Mesothelial cell of epicardium (in vitro differentiated cells): Measurements from ENCODE around the gene DNM1L. TPM values are rescaled to one million over a fixed set of nuclear protein-coding genes. Genes with fewer than 3 reads are reported as not detected.

ENCODE experiments used
- DNase-seq, 2 experiments: peaks; one replicate each; pipeline ENCODE4 v3.0.0; 2021; ENCODE audit warnings: low spot score in 2 of 2; ENCODE audit not compliant: unreplicated experiment in 2 of 2
- H3K27ac Mint-ChIP-seq: 2 replicates; pipeline ENCODE4 v1.8.0; 2021; ENCODE audit warnings: mixed read lengths
- H3K27me3 Mint-ChIP-seq: 2 replicates; pipeline ENCODE4 v1.8.0; 2021; ENCODE audit warnings: low read depth, mixed read lengths
- H3K36me3 Mint-ChIP-seq: 2 replicates; pipeline ENCODE4 v1.8.0; 2021; ENCODE audit warnings: mixed read lengths
- H3K4me1 Mint-ChIP-seq: 2 replicates; pipeline ENCODE4 v1.8.0; 2021; ENCODE audit warnings: mixed read lengths
- H3K4me3 Mint-ChIP-seq: 2 replicates; pipeline ENCODE4 v1.8.0; 2021; ENCODE audit warnings: mild to moderate bottlenecking, moderate library complexity, mixed read lengths
- H3K9me3 Mint-ChIP-seq: 2 replicates; pipeline ENCODE4 v1.8.0; 2021; ENCODE audit warnings: mixed read lengths
- CTCF ChIP-seq: fragments of 200-600 bp; sonication (generic); IDR thresholded peaks from one replicate; pipeline ENCODE4 v1.5.0; 2021; ENCODE audit warnings: antibody characterized with exemption; ENCODE audit not compliant: unreplicated experiment
- total RNA-seq: library from RNA; stranded (reverse); gene quantifications from 3 replicates; pipeline ENCODE4 v1.2.1, GENCODE V29; 2021

DNM1L gene
- total RNA-seq, 1 donor from 2014 or later = 86.9 TPM

DNA sequence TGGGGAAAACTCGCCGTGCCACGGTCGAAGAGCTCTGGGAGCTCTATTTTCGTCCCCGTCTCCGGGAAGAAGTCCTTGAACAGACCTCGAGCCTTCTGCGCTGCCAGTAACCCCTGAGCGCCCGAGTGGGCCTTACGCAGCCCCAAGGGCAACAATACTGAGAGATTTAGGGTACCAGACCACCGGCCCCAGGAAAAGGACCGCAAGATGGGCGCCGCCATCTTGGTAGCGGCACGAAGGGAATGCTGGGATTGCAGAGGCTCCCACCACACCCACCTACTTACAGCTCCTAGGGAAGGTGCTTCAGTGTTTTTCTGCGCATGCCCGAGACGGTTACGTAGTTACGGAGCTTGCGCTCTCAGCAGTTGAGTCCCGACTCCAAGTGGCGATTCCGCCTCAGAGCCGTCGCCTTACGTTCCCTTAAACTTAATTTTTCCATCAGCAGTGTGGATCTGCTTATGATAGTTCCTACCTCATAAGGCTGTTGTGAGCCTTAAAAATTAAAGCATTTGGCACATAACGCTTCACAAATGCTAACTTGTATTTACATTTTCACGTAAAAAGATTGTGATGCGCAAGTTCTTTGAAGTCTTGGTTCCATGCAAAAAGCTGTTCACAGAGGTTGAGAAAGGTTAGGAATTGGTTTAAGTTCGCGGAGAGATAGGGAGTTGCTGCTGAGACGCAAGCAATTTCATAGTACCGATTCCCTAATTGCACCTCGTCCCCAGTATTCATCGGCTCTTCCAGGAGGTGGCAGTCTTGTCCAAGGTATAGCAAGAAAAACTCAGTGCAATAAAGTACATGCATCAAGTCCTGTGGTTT lies 76.8 kb downstream of the DNM1L start, which contains the start of gene YARS2:
Gene YARS2, minus strand, starts transcription at position 244 of the 822 bp plus-strand sequence. Its CDS starts 23 bp downstream, at position 221.
- DNase-seq = peak; percentile 79 to 90
- Mint-ChIP-seq H3K4me3 (peak within 1 kb of the TSS; percentile 93), H3K27me3 (no peaks in the 10 kb centered on the region), H3K36me3 (peaks cover 13% of the 10 kb centered on the region), H3K4me1 (peaks cover 28% of the 10 kb centered on the region), H3K9me3 (no peaks in the 10 kb centered on the region), H3K27ac (peak within 1 kb of the TSS; percentile 98)
- peak; percentile 75 for TF ChIP-seq CTCF

DNA sequence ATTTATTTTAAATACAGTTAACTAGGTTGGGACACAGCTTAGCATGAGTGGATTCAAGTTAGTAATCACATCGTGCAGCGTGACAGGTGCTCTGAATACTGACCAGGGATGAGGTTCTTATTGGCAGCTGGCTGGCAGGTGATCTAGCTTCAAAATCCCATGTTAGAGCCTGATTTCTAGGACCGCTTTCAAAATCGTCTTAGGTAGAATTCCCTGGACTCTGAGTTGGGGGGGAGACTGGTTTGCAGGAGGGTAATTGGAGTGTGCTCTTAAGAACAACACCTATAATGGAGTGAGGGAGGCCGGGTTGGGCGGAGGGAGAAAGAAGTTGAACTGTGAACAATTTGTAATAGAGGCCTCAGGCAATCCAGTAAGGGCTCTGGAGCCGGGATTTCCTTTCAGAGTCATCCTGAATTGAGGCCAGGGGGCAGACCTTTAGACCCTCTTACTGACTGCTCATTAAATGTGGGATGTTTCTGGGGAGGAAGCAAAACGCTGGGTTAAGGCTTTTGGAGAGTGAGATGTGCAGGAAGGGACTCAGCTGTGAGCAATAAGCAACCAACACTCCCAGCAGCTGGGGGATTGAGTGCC lies 77.5 kb downstream of the DNM1L start:
- Mint-ChIP-seq H3K36me3 (peaks cover 8% of the 10 kb centered on the region), H3K4me1 (peaks cover 28% of the 10 kb centered on the region), H3K9me3 (no peaks in the 10 kb centered on the region), H3K27me3 (no peaks in the 10 kb centered on the region), H3K4me3 (peak overlapping the region; percentile 93), H3K27ac (peak overlapping the region; percentile 98)
- no peak for DNase-seq
- TF ChIP-seq CTCF = no peak

DNA sequence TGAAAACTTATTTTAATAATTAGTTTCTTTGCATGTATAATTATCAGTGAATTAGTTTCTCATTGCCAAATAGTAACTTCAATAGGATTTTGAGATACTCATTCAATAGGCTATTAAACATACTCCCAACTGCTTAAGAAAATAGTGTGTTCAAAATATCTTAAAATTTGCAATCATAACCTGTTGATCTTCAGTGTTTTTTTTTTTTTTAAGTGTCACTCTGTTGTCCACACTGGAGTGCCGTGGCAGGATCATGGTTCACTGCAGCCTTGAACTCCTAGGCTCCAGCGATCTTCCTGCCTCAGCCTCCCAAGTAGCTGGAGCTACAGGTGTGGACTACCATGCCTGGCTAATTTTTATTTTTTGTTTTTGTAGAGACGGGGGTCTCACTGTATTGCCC lies 78.1 kb downstream of the DNM1L start:
- Mint-ChIP-seq H3K27me3 (no peaks in the 10 kb centered on the region), H3K4me1 (peaks cover 28% of the 10 kb centered on the region), H3K9me3 (no peaks in the 10 kb centered on the region), H3K4me3 (no peak overlapping the region), H3K27ac (no peak overlapping the region), H3K36me3 (peaks cover 4% of the 10 kb centered on the region)
- no peak for DNase-seq
- no peak for TF ChIP-seq CTCF

- Mint-ChIP-seq H3K4me3 (no peak overlapping the region), H3K4me1 (peaks cover 4% of the 10 kb centered on the region), H3K27me3 (no peaks in the 10 kb centered on the region), H3K9me3 (no peaks in the 10 kb centered on the region), H3K36me3 (no peaks in the 10 kb centered on the region), H3K27ac (no peak overlapping the region)
- no peak for TF ChIP-seq CTCF
- no peak for DNase-seq
These were observed 82.6 kb downstream of the DNM1L start for GRCh38 chr12:32761716-32762115.

DNA sequence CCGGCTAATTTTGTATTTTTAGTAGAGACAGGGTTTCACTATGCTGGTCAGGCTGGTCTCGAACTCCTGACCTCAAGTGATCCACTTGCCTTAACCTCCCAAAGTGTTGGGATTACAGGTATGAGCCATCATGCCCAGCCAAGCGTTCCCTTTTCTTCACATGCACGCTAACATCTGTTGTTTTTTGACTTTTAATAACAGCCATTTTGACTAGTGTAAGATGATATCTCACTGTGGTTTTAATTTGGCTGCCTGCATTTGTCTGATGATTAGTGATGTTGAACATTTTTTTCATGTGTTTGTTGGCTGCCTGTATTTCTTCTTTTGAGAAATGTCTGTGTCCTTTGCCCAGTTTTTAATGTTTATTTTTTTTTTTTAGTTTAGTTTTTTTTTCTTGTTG lies 86.8 kb downstream of the DNM1L start:
- peaks cover 3% of the 10 kb centered on the region for H3K9me3 Mint-ChIP-seq
- no peak overlapping the region for H3K27ac Mint-ChIP-seq
- no peak for DNase-seq
- H3K4me3 Mint-ChIP-seq = no peak overlapping the region
- H3K27me3 Mint-ChIP-seq = peaks cover 1% of the 10 kb centered on the region
- TF ChIP-seq CTCF = no peak
- H3K4me1 Mint-ChIP-seq = peaks cover 9% of the 10 kb centered on the region
- H3K36me3 Mint-ChIP-seq = no peaks in the 10 kb centered on the region
